ENCODE data around the gene ASS1. TPM values are rescaled to one million over a fixed set of nuclear protein-coding genes. Genes with fewer than 3 reads are reported as not detected.

ASS1 gene
- 100 to 1,000 TPM; 123 to 235 (median 166) TPM for total RNA-seq

- Histone ChIP-seq H3K27me3 (no peaks in the 10 kb centered on the region), H3K4me3 (replicated peaks in 1 of 3) (peak within 1 kb of the TSS; percentile 44 to 69 (median 69)), H3K4me1 (peaks cover 27 to 45% of the 10 kb centered on the region in 2 donors), H3K27ac (peak within 1 kb of the TSS; percentile 90 to 95 (median 93)), H3K9me3 (no peaks in the 10 kb centered on the region), H3K36me3 (no peaks in the 10 kb centered on the region)
- WGBS, 2 donors: 0% methylated on average over 7 of the region's 66 CpGs
- DNase-seq: peak; percentile 94 to 95
- no peak for TF ChIP-seq CTCF (IDR thresholded peaks at IDR 0.05)
- peak; percentile 72 to 97 for TF ChIP-seq POLR2A (IDR thresholded peaks at IDR 0.05)
- intact Hi-C loops (cut with DNase I): no loop called here
Observed at GRCh38 chr9:130444565-130445221, at the start of gene ASS1. ASS1 (plus strand) TSS chr9:130444961; CDS start chr9:130452229, 7,268 bp downstream.

- no peak for TF ChIP-seq POLR2A (IDR thresholded peaks at IDR 0.05)
- TF ChIP-seq CTCF (IDR thresholded peaks at IDR 0.05): no peak
- Histone ChIP-seq H3K36me3 (no peaks in the 10 kb centered on the region), H3K27me3 (no peaks in the 10 kb centered on the region), H3K4me1 (no peaks in the 10 kb centered on the region), H3K9me3 (no peaks in the 10 kb centered on the region), H3K27ac (no peak overlapping the region), H3K4me3 (replicated peaks in 1 of 3) (no peak overlapping the region)
- no peak for DNase-seq
- intact Hi-C loops (cut with DNase I): no loop called here
- WGBS, 2 donors: 80 to 87% methylated on average over 17 to 18 of the region's 26 CpGs
Observed at GRCh38 chr9:130395810-130396435, 48.8 kb upstream of the ASS1 start.

- Histone ChIP-seq H3K4me3 (replicated peaks in 1 of 3) (no peak overlapping the region), H3K27ac (no peak overlapping the region), H3K27me3 (no peaks in the 10 kb centered on the region), H3K36me3 (no peaks in the 10 kb centered on the region), H3K4me1 (no peaks in the 10 kb centered on the region), H3K9me3 (no peaks in the 10 kb centered on the region)
- intact Hi-C loops (cut with DNase I): no loop called here
- TF ChIP-seq CTCF (IDR thresholded peaks at IDR 0.05): no peak
- TF ChIP-seq POLR2A (IDR thresholded peaks at IDR 0.05): no peak
- no peak for DNase-seq
- WGBS, 2 donors: 89 to 91% methylated on average over 3 to 4 of the region's 4 CpGs
Observed at GRCh38 chr9:130396581-130396980, 48.2 kb upstream of the ASS1 start.

GRCh38 chr9:130398487-130399240 lies 46.1 kb upstream of the ASS1 start:
- no peak for DNase-seq
- intact Hi-C loops (cut with DNase I): no loop called here
- 84 to 89% methylated on average over 16 to 17 of the region's 17 CpGs for WGBS, 2 donors
- H3K4me1 ChIP-seq: no peaks in the 10 kb centered on the region
- H3K36me3 ChIP-seq: no peaks in the 10 kb centered on the region
- H3K27ac ChIP-seq: no peak overlapping the region
- TF ChIP-seq CTCF (IDR thresholded peaks at IDR 0.05) (no peak), POLR2A (IDR thresholded peaks at IDR 0.05) (no peak)
- no peaks in the 10 kb centered on the region for H3K9me3 ChIP-seq
- H3K27me3 ChIP-seq: no peaks in the 10 kb centered on the region
- H3K4me3 ChIP-seq (replicated peaks in 1 of 3): no peak overlapping the region

- Histone ChIP-seq H3K9me3 (no peaks in the 10 kb centered on the region), H3K4me3 (replicated peaks in 1 of 3) (no peak overlapping the region), H3K27ac (no peak overlapping the region), H3K27me3 (no peaks in the 10 kb centered on the region), H3K36me3 (no peaks in the 10 kb centered on the region), H3K4me1 (no peaks in the 10 kb centered on the region)
- no peak for DNase-seq
- TF ChIP-seq CTCF (IDR thresholded peaks at IDR 0.05) (no peak), POLR2A (IDR thresholded peaks at IDR 0.05) (no peak)
- WGBS, 2 donors: 77 to 80% methylated on average over 8 of the region's 8 CpGs
- intact Hi-C loops (cut with DNase I): no loop called here
Observed at GRCh38 chr9:130399768-130400167, 45.0 kb upstream of the ASS1 start.

Data from thyroid gland (tissue), 4 donors.